Stimulated activated CD4-positive, alpha-beta T cell treated with anti-CD3 and anti-CD28 coated beads, TNF-alpha, amount 100 ng/mL, for 1 hour (primary cell): ENCODE results near the gene SLC9A7.

Experiments used
- DNase-seq, 3 donors: peaks; one replicate each; pipeline ENCODE4 v3.0.0-alpha.2; 2020; ENCODE audit warnings: low read depth in 3 of 3, low spot score in 1 of 3

Gene SLC9A7

GRCh38 chrX:46653482-46653881 is 105.4 kb downstream of the SLC9A7 start:
- DNase-seq, result no peak

- no peak for DNase-seq
Measured at GRCh38 chrX:46649421-46650260, 109.3 kb downstream of the SLC9A7 start.

- no peak for DNase-seq
Measured at GRCh38 chrX:46648660-46649059, 110.3 kb downstream of the SLC9A7 start.

- no peak for DNase-seq
Measured at GRCh38 chrX:46647251-46647650, 111.7 kb downstream of the SLC9A7 start.

- no peak for DNase-seq
Measured at GRCh38 chrX:46645614-46646013, 113.3 kb downstream of the SLC9A7 start.

GRCh38 chrX:46643636-46644035 is 115.3 kb downstream of the SLC9A7 start:
- DNase-seq, result no peak

- DNase-seq, result no peak
Measured at GRCh38 chrX:46642145-46642544, 116.8 kb downstream of the SLC9A7 start.

- DNase-seq, result no peak
Measured at GRCh38 chrX:46637938-46638337, 121.0 kb downstream of the SLC9A7 start.

- no peak for DNase-seq
Measured at GRCh38 chrX:46636223-46636622, 122.7 kb downstream of the SLC9A7 start.

- no peak for DNase-seq
Measured at GRCh38 chrX:46635186-46635585, 123.7 kb downstream of the SLC9A7 start.

GRCh38 chrX:46634577-46634976 is 124.3 kb downstream of the SLC9A7 start:
- no peak for DNase-seq

- DNase-seq, result no peak
Measured at GRCh38 chrX:46630141-46630540, 128.8 kb downstream of the SLC9A7 start.

- DNase-seq, result no peak
Measured at GRCh38 chrX:46628460-46629371, 130.2 kb downstream of the SLC9A7 start.

- no peak for DNase-seq
Measured at GRCh38 chrX:46627711-46628419, 131.1 kb downstream of the SLC9A7 start.

- DNase-seq, result no peak
Measured at GRCh38 chrX:46627062-46627461, 131.9 kb downstream of the SLC9A7 start.

GRCh38 chrX:46626566-46626965 is 132.4 kb downstream of the SLC9A7 start:
- DNase-seq, result no peak

- DNase-seq, result no peak
Measured at GRCh38 chrX:46624090-46624786, 134.7 kb downstream of the SLC9A7 start.

- no peak for DNase-seq
Measured at GRCh38 chrX:46621572-46621971, 137.3 kb downstream of the SLC9A7 start.

- DNase-seq, result no peak
Measured at GRCh38 chrX:46620505-46620904, 138.4 kb downstream of the SLC9A7 start.

- DNase-seq, result no peak
Measured at GRCh38 chrX:46618947-46619346, 140.0 kb downstream of the SLC9A7 start.

GRCh38 chrX:46617906-46618305 is 141.0 kb downstream of the SLC9A7 start:
- DNase-seq, result no peak
